Measurements from ENCODE around the gene ADAMTSL4.

ADAMTSL4 gene

DNA sequence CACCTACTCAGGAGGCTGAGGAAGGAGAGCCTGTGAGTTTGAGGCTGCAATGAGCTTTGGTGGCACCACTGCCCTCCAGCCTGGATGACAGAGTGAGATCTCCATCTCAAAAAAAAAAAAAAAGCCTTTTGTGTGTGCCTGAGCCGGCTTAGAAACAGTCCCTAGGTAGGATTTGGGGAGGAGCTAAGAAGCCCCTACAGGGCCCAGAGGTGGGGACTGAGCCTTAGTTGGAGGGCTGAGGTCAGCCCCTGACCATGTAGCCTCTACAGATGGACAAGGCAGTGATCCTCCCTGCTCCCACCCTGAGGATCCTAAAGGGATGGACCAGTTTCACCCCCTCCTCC lies 2.5 kb downstream of the ADAMTSL4 start:
- no peaks in the 10 kb centered on the region for H3K36me3 ChIP-seq
- H3K4me3 ChIP-seq (ENCODE audit: low read depth, low read length): no peak overlapping the region
- H3K27me3 ChIP-seq: no peaks in the 10 kb centered on the region
- peaks cover 8% of the 10 kb centered on the region for H3K4me1 ChIP-seq
- TF ChIP-seq, protein P1, sequence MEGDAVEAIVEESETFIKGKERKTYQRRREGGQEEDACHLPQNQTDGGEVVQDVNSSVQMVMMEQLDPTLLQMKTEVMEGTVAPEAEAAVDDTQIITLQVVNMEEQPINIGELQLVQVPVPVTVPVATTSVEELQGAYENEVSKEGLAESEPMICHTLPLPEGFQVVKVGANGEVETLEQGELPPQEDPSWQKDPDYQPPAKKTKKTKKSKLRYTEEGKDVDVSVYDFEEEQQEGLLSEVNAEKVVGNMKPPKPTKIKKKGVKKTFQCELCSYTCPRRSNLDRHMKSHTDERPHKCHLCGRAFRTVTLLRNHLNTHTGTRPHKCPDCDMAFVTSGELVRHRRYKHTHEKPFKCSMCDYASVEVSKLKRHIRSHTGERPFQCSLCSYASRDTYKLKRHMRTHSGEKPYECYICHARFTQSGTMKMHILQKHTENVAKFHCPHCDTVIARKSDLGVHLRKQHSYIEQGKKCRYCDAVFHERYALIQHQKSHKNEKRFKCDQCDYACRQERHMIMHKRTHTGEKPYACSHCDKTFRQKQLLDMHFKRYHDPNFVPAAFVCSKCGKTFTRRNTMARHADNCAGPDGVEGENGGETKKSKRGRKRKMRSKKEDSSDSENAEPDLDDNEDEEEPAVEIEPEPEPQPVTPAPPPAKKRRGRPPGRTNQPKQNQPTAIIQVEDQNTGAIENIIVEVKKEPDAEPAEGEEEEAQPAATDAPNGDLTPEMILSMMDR (IDR thresholded peaks at IDR 0.05; ENCODE audit: low read depth, low read length): no peak
- DNase-seq: no peak
- H3K9me3 ChIP-seq: no peaks in the 10 kb centered on the region

DNA sequence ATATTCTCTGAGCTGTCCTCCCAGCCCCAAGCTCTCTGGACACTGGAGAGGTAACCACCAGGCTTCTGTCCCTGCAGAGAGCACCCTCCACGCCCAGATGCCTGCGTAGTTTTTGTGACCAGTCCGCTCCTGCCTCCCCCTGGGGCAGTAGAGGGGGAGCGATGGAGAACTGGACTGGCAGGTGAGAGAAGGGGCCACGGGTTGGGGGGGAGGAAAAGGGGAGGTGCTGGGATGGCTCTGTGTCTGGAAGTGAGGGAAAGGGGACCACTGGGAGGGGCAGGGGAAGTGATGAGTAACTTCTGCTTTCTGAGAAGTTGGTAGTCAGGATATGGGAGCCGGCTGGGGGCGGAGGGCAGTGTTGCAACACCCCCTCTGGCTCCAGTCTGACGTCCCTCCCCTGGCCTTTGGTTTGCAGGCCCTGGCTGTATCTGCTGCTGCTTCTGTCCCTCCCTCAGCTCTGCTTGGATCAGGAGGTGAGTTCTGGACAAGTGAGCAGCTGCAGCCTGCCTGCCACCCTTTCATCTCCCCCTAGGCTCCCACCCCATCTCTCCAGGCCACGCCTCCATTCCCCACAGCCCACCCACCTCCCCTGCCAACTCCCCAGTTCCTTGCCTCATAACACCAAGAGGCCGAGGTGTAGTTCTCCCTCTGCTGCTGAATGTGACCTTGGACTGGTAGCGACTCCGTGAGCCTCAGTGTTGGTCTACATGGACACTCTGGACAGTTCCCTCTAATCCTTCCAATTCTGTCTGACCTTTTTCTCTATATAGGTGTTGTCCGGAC lies 3.1 kb downstream of the ADAMTSL4 start:
- DNase-seq: peak; percentile 61
- Histone ChIP-seq H3K36me3 (no peaks in the 10 kb centered on the region), H3K27me3 (no peaks in the 10 kb centered on the region), H3K4me3 (ENCODE audit: low read depth, low read length) (no peak overlapping the region), H3K4me1 (peaks cover 8% of the 10 kb centered on the region), H3K9me3 (no peaks in the 10 kb centered on the region)
- TF ChIP-seq, protein P1 (IDR thresholded peaks at IDR 0.05; ENCODE audit: low read depth, low read length): no peak

DNA sequence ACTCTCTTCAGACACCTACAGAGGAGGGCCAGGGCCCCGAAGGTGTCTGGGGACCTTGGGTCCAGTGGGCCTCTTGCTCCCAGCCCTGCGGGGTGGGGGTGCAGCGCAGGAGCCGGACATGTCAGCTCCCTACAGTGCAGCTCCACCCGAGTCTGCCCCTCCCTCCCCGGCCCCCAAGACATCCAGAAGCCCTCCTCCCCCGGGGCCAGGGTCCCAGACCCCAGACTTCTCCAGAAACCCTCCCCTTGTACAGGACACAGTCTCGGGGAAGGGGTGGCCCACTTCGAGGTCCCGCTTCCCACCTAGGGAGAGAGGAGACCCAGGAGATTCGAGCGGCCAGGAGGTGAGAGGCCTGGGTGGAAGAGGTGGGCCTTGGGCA lies 3.7 kb downstream of the ADAMTSL4 start:
- peaks cover 8% of the 10 kb centered on the region for H3K4me1 ChIP-seq
- H3K4me3 ChIP-seq (ENCODE audit: low read depth, low read length): no peak overlapping the region
- TF ChIP-seq, protein P1 (IDR thresholded peaks at IDR 0.05; ENCODE audit: low read depth, low read length): no peak
- H3K9me3 ChIP-seq: no peaks in the 10 kb centered on the region
- no peaks in the 10 kb centered on the region for H3K27me3 ChIP-seq
- H3K36me3 ChIP-seq: no peaks in the 10 kb centered on the region
- no peak for DNase-seq

DNA sequence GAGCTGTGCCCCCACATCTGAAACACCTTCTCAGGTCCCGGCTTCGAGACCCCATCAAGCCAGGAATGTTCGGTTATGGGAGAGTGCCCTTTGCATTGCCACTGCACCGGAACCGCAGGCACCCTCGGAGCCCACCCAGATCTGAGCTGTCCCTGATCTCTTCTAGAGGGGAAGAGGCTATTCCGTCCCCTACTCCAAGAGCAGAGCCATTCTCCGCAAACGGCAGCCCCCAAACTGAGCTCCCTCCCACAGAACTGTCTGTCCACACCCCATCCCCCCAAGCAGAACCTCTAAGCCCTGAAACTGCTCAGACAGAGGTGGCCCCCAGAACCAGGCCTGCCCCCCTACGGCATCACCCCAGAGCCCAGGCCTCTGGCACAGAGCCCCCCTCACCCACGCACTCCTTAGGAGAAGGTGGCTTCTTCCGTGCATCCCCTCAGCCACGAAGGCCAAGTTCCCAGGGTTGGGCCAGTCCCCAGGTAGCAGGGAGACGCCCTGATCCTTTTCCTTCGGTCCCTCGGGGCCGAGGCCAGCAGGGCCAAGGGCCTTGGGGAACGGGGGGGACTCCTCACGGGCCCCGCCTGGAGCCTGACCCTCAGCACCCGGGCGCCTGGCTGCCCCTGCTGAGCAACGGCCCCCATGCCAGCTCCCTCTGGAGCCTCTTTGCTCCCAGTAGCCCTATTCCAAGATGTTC lies 4.3 kb downstream of the ADAMTSL4 start:
- TF ChIP-seq, protein P1 (IDR thresholded peaks at IDR 0.05; ENCODE audit: low read depth, low read length): no peak
- DNase-seq: no peak
- peaks cover 8% of the 10 kb centered on the region for H3K4me1 ChIP-seq
- H3K27me3 ChIP-seq: no peaks in the 10 kb centered on the region
- no peaks in the 10 kb centered on the region for H3K9me3 ChIP-seq
- no peak overlapping the region for H3K4me3 ChIP-seq (ENCODE audit: low read depth, low read length)
- no peaks in the 10 kb centered on the region for H3K36me3 ChIP-seq

DNA sequence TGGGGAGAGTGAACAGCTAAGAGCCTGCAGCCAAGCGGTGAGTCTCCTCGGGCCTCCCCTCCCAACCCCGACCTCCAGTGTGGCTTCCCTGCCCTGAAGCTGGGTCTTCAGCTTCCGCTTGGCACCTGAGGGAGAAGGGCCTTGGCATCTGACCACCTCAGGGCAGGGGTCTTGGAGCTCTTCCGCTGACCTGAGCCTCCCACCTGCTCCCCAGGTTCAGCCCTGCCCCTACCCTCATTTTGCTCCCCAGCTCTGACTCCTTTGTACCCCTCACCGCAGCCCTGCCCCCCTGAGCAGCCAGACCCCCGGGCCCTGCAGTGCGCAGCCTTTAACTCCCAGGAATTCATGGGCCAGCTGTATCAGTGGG lies 4.9 kb downstream of the ADAMTSL4 start:
- Histone ChIP-seq H3K27me3 (no peaks in the 10 kb centered on the region), H3K36me3 (no peaks in the 10 kb centered on the region), H3K9me3 (no peaks in the 10 kb centered on the region), H3K4me3 (ENCODE audit: low read depth, low read length) (no peak overlapping the region), H3K4me1 (peaks cover 8% of the 10 kb centered on the region)
- TF ChIP-seq, protein P1 (IDR thresholded peaks at IDR 0.05; ENCODE audit: low read depth, low read length): no peak
- DNase-seq: no peak

All from BE2C (cell line).